ENCODE results near the gene PTPRA.

GRCh38 chr20:2907519-2907918 lies 34.2 kb downstream of the PTPRA start:
- no peak for TF ChIP-seq CTCF (IDR thresholded peaks at IDR 0.05)
- no peak for TF ChIP-seq EZH2 (IDR thresholded peaks at IDR 0.05; ENCODE audit: borderline replicate concordance, insufficient read depth, low read depth, low read length, poor library complexity, severe bottlenecking)
